CD4-positive, alpha-beta T cell (primary cell): ENCODE measurements around the gene C4orf50. TPM values are rescaled to one million over a fixed set of nuclear protein-coding genes. Genes with fewer than 3 reads are reported as not detected.
A peak's percentile ranks its signal among the peaks of the same experiment; 100 is the strongest.

Source experiments
- ATAC-seq: fragments of 200-7000 bp; cut with Tn5 transposase; one replicate; pipeline ENCODE4 v1.10.0; 2022; ENCODE audit warnings: mild to moderate bottlenecking; ENCODE audit not compliant: poor library complexity
- CTCF ChIA-PET: fragments of 350-600 bp; sonication (Branson Sonifier 250); formaldehyde crosslinking; loops from one replicate; lab custom pipeline; 2021; ENCODE audit warnings: antibody characterized with exemption, inconsistent platforms; lab: Charles Lee
- POLR2A ChIA-PET: fragments of 350-600 bp; sonication (Branson Sonifier 250); formaldehyde crosslinking; loops from one replicate; lab custom pipeline; 2021; ENCODE audit warnings: antibody characterized with exemption, inconsistent platforms; lab: Charles Lee
- DNase-seq, 14 experiments: peaks; one replicate each; pipeline ENCODE4 v3.0.0-alpha.2; 2013 to 2020; ENCODE audit warnings: mixed read lengths in 2 of 14
- H3K27ac ChIP-seq, 2 donors: one replicate each; pipeline versions ENCODE4 v1.5.1 to v1.7.0; 2013; ENCODE audit warnings: low read length in 2 of 2, low read depth in 1 of 2, mild to moderate bottlenecking in 1 of 2
- H3K27me3 ChIP-seq, 2 experiments: 1 replicate in 1 of 2; 2 replicates in 1 of 2; pipeline versions ENCODE4 v1.6.1 to v1.7.0; 2013; ENCODE audit warnings: low read length in 2 of 2, control low read depth in 1 of 2, mild to moderate bottlenecking in 1 of 2, moderate library complexity in 1 of 2; ENCODE audit not compliant: insufficient read depth in 2 of 2, control insufficient read depth in 1 of 2
- H3K36me3 ChIP-seq: one replicate; pipeline ENCODE4 v1.6.1; 2013; ENCODE audit warnings: low read length, control low read depth; ENCODE audit not compliant: insufficient read depth
- H3K4me1 ChIP-seq: one replicate; pipeline ENCODE4 v1.6.1; 2013; ENCODE audit warnings: low read length, control low read depth; ENCODE audit not compliant: insufficient read depth
- H3K4me3 ChIP-seq: one replicate; pipeline ENCODE4 v1.5.1; 2013; ENCODE audit warnings: mild to moderate bottlenecking, low read length, moderate library complexity
- H3K9me3 ChIP-seq, 2 experiments: 1 replicate in 1 of 2; 2 replicates in 1 of 2; pipeline versions ENCODE4 v1.6.1 to v1.7.0; 2013; ENCODE audit warnings: low read length in 2 of 2, mild to moderate bottlenecking in 2 of 2, control low read depth in 1 of 2, moderate library complexity in 1 of 2; ENCODE audit not compliant: control insufficient read depth in 1 of 2, insufficient read depth in 1 of 2
- H3K27ac Mint-ChIP-seq: one replicate; pipeline ENCODE4 v1.8.0; 2020; ENCODE audit warnings: mixed read lengths
- H3K27me3 Mint-ChIP-seq: one replicate; pipeline ENCODE4 v1.8.0; 2021; ENCODE audit warnings: mixed read lengths
- H3K36me3 Mint-ChIP-seq: one replicate; pipeline ENCODE4 v1.8.0; 2021; ENCODE audit warnings: low read depth, mixed read lengths
- H3K4me1 Mint-ChIP-seq: one replicate; pipeline ENCODE4 v1.8.0; 2021; ENCODE audit warnings: low read depth, mixed read lengths
- H3K4me3 Mint-ChIP-seq: one replicate; pipeline ENCODE4 v1.8.0; 2020; ENCODE audit warnings: mild to moderate bottlenecking, mixed read lengths
- H3K9me3 Mint-ChIP-seq: one replicate; pipeline ENCODE4 v1.8.0; 2020; ENCODE audit warnings: mixed read lengths
- CTCF ChIP-seq: fragments of 200-600 bp; IDR thresholded peaks from one replicate; pipeline ENCODE4 v1.8.0; 2022; ENCODE audit warnings: antibody characterized with exemption, mild to moderate bottlenecking
- intact Hi-C, 2 experiments: fragments of 100-400 bp; cut with DNase I in 1 of 2; cut with micrococcal nuclease in 1 of 2; formaldehyde crosslinking; loops; one replicate each; pipeline versions ENCODE4 v1.15.1 to v1.9.0; 2023 to 2025; cut with DNase I, micrococcal nuclease
- total RNA-seq, 174 experiments: library from RNA in 2 of 174; stranded (reverse) in 2 of 174; gene quantifications; one replicate each; pipeline ENCODE4 v1.2.3 and lab custom pipeline; 2021 to 2026

The C4orf50 gene
- total RNA-seq, 2 experiments from 2014 or later, result 0.16 to 0.20 TPM

GRCh38 chr4:6019316-6020263 lies 1.4 kb upstream of the C4orf50 start:
- CTCF ChIA-PET, result no interaction called here
- no peak overlapping the region for H3K27ac ChIP-seq
- no peaks in the 10 kb centered on the region for H3K36me3 ChIP-seq
- H3K27me3 ChIP-seq, result no peaks in the 10 kb centered on the region
- Mint-ChIP-seq H3K36me3 (no peaks in the 10 kb centered on the region), H3K9me3 (no peaks in the 10 kb centered on the region), H3K4me3 (no peak overlapping the region), H3K27me3 (peaks cover 12% of the 10 kb centered on the region), H3K4me1 (no peaks in the 10 kb centered on the region), H3K27ac (no peak overlapping the region)
- peaks cover 0 to 8% of the 10 kb centered on the region in 2 experiments for H3K9me3 ChIP-seq
- POLR2A ChIA-PET, result no interaction called here
- DNase-seq (peak in 4 of 14 experiments; percentile 11 to 45 (median 34)), ATAC-seq (no peak)
- intact Hi-C loops, result no loop called here
- H3K4me3 ChIP-seq, result no peak overlapping the region
- peak; percentile 71 for TF ChIP-seq CTCF
- H3K4me1 ChIP-seq, result no peaks in the 10 kb centered on the region

- DNase-seq (no peak), ATAC-seq (no peak)
- H3K27me3 Mint-ChIP-seq, result peaks cover 12% of the 10 kb centered on the region
- intact Hi-C loops, result no loop called here
- H3K27me3 ChIP-seq, result no peaks in the 10 kb centered on the region
- no peak overlapping the region for H3K4me3 ChIP-seq
- POLR2A ChIA-PET, result no interaction called here
- no peaks in the 10 kb centered on the region for H3K9me3 Mint-ChIP-seq
- no peak overlapping the region for H3K27ac ChIP-seq
- H3K4me1 ChIP-seq, result no peaks in the 10 kb centered on the region
- H3K36me3 ChIP-seq, result no peaks in the 10 kb centered on the region
- H3K4me1 Mint-ChIP-seq, result no peaks in the 10 kb centered on the region
- CTCF ChIA-PET, result no interaction called here
- no peak overlapping the region for H3K27ac Mint-ChIP-seq
- TF ChIP-seq CTCF, result no peak
- H3K9me3 ChIP-seq, result peaks cover 0 to 8% of the 10 kb centered on the region in 2 experiments
- H3K4me3 Mint-ChIP-seq, result no peak overlapping the region
- H3K36me3 Mint-ChIP-seq, result no peaks in the 10 kb centered on the region
Observed at GRCh38 chr4:6017800-6018199, 431 bp downstream of the C4orf50 start.

GRCh38 chr4:6017030-6017429 lies 1.2 kb downstream of the C4orf50 start:
- CTCF ChIA-PET, result no interaction called here
- Mint-ChIP-seq H3K27me3 (peaks cover 12% of the 10 kb centered on the region), H3K4me3 (no peak overlapping the region), H3K4me1 (no peaks in the 10 kb centered on the region), H3K27ac (no peak overlapping the region), H3K9me3 (no peaks in the 10 kb centered on the region), H3K36me3 (no peaks in the 10 kb centered on the region)
- Histone ChIP-seq H3K27ac (no peak overlapping the region), H3K36me3 (no peaks in the 10 kb centered on the region), H3K4me1 (no peaks in the 10 kb centered on the region), H3K4me3 (no peak overlapping the region), H3K9me3 (peaks cover 0 to 8% of the 10 kb centered on the region in 2 experiments), H3K27me3 (no peaks in the 10 kb centered on the region)
- no peak for ATAC-seq
- POLR2A ChIA-PET, result no interaction called here
- TF ChIP-seq CTCF, result no peak
- intact Hi-C loops, result no loop called here
- no peak for DNase-seq
